ENCODE measurements around the gene CD99L2.

The CD99L2 gene

GRCh38 chrX:150753968-150754367, 144.5 kb downstream of the CD99L2 start:
- H2AFZ ChIP-seq = no peak overlapping the region
- TF ChIP-seq CTCF (IDR thresholded peaks at IDR 0.05) = no peak

GRCh38 chrX:150753357-150753756, 145.1 kb downstream of the CD99L2 start:
- no peaks in the 10 kb centered on the region for H3K4me1 ChIP-seq

More at GRCh38 chrX:150753968-150754367, 144.5 kb downstream of the CD99L2 start:
- no peaks in the 10 kb centered on the region for H3K27me3 ChIP-seq (ENCODE audit: control insufficient read depth, insufficient read depth, low read length)
- no peaks in the 10 kb centered on the region for H3K79me2 ChIP-seq
- H3K9ac ChIP-seq = no peak overlapping the region
- no peak overlapping the region for H3K27ac ChIP-seq
- H3K4me2 ChIP-seq (ENCODE audit: low read length) = no peak overlapping the region
- H3K4me3 ChIP-seq (ENCODE audit: low read depth, low read length) = no peak overlapping the region
- no peaks in the 10 kb centered on the region for H3K36me3 ChIP-seq (ENCODE audit: control insufficient read depth, insufficient read depth, low read length)
- no peaks in the 10 kb centered on the region for H3K9me3 ChIP-seq (ENCODE audit: control insufficient read depth, low read length)
- no peaks in the 10 kb centered on the region for H3K4me1 ChIP-seq

GRCh38 chrX:150752124-150752523, 146.3 kb downstream of the CD99L2 start:
- TF ChIP-seq CTCF (IDR thresholded peaks at IDR 0.05) = no peak

More at GRCh38 chrX:150753357-150753756, 145.1 kb downstream of the CD99L2 start:
- H3K4me3 ChIP-seq (ENCODE audit: low read depth, low read length) = no peak overlapping the region
- H3K4me2 ChIP-seq (ENCODE audit: low read length) = no peak overlapping the region
- H2AFZ ChIP-seq = no peak overlapping the region
- no peak overlapping the region for H3K27ac ChIP-seq
- no peaks in the 10 kb centered on the region for H3K27me3 ChIP-seq (ENCODE audit: control insufficient read depth, insufficient read depth, low read length)
- no peaks in the 10 kb centered on the region for H3K9me3 ChIP-seq (ENCODE audit: control insufficient read depth, low read length)
- TF ChIP-seq CTCF (IDR thresholded peaks at IDR 0.05) = no peak
- no peaks in the 10 kb centered on the region for H3K79me2 ChIP-seq
- H3K9ac ChIP-seq = no peak overlapping the region
- no peaks in the 10 kb centered on the region for H3K36me3 ChIP-seq (ENCODE audit: control insufficient read depth, insufficient read depth, low read length)

GRCh38 chrX:150736475-150736874, 162.0 kb downstream of the CD99L2 start:
- Histone ChIP-seq H3K4me3 (ENCODE audit: low read depth, low read length) (no peak overlapping the region), H3K9me3 (ENCODE audit: control insufficient read depth, low read length) (no peaks in the 10 kb centered on the region), H3K27me3 (ENCODE audit: control insufficient read depth, insufficient read depth, low read length) (no peaks in the 10 kb centered on the region), H3K9ac (no peak overlapping the region), H3K79me2 (no peaks in the 10 kb centered on the region), H3K4me1 (no peaks in the 10 kb centered on the region), H3K4me2 (ENCODE audit: low read length) (no peak overlapping the region), H2AFZ (no peak overlapping the region), H3K36me3 (ENCODE audit: control insufficient read depth, insufficient read depth, low read length) (no peaks in the 10 kb centered on the region), H3K27ac (no peak overlapping the region)
- TF ChIP-seq CTCF (IDR thresholded peaks at IDR 0.05) = no peak

More at GRCh38 chrX:150752124-150752523, 146.3 kb downstream of the CD99L2 start:
- Histone ChIP-seq H3K79me2 (no peaks in the 10 kb centered on the region), H3K27me3 (ENCODE audit: control insufficient read depth, insufficient read depth, low read length) (no peaks in the 10 kb centered on the region), H3K27ac (no peak overlapping the region), H3K4me2 (ENCODE audit: low read length) (no peak overlapping the region), H3K36me3 (ENCODE audit: control insufficient read depth, insufficient read depth, low read length) (no peaks in the 10 kb centered on the region), H3K9ac (no peak overlapping the region), H3K9me3 (ENCODE audit: control insufficient read depth, low read length) (no peaks in the 10 kb centered on the region), H3K4me1 (no peaks in the 10 kb centered on the region), H3K4me3 (ENCODE audit: low read depth, low read length) (no peak overlapping the region), H2AFZ (no peak overlapping the region)

- Histone ChIP-seq H3K27me3 (ENCODE audit: control insufficient read depth, insufficient read depth, low read length) (no peaks in the 10 kb centered on the region), H3K4me3 (ENCODE audit: low read depth, low read length) (no peak overlapping the region), H3K9me3 (ENCODE audit: control insufficient read depth, low read length) (no peaks in the 10 kb centered on the region), H3K27ac (no peak overlapping the region), H3K9ac (no peak overlapping the region), H3K4me1 (no peaks in the 10 kb centered on the region), H2AFZ (no peak overlapping the region), H3K4me2 (ENCODE audit: low read length) (no peak overlapping the region), H3K79me2 (no peaks in the 10 kb centered on the region), H3K36me3 (ENCODE audit: control insufficient read depth, insufficient read depth, low read length) (no peaks in the 10 kb centered on the region)
- no peak for TF ChIP-seq CTCF (IDR thresholded peaks at IDR 0.05)
Measured at GRCh38 chrX:150731795-150732194, 166.7 kb downstream of the CD99L2 start.
